PC-9 (cell line): ENCODE measurements around the gene TAS2R16.

Source experiments
- EZH2 ChIP-seq: fragments of 200-600 bp; sonication (generic); IDR thresholded peaks from 2 replicates; pipeline ENCODE4 v1.8.0; 2017; ENCODE audit warnings: antibody characterized with exemption, low read depth
- TF ChIP-seq, protein P1 (sequence below): fragments of 200-600 bp; sonication (generic); conservative IDR thresholded peaks from 2 replicates; pipeline ENCODE4 v1.6.1; 2017; ENCODE audit warnings: mixed run types, antibody characterized with exemption, mild to moderate bottlenecking, moderate library complexity

DNA sequence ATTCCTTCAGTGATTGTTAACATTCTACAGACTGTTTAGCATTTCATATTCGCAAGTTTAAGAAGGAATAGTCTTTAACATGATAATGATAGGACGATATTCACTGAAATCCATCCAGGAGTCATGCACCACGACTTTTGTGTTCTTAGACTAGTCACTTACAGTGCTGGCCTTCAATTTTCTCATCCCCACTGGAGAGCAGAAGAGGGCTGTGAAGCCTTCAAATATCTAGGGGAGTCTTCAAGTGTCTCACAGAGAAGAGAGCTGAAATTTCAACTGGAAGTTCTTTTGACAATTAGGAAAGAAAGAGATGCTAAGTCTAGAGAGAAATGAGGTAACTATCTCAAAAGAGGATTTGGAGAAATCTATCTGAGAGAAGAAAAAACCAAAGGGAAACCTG, 43.8 kb upstream of the TAS2R16 start:
- TF ChIP-seq EZH2 = no peak
- TF ChIP-seq, protein P1, sequence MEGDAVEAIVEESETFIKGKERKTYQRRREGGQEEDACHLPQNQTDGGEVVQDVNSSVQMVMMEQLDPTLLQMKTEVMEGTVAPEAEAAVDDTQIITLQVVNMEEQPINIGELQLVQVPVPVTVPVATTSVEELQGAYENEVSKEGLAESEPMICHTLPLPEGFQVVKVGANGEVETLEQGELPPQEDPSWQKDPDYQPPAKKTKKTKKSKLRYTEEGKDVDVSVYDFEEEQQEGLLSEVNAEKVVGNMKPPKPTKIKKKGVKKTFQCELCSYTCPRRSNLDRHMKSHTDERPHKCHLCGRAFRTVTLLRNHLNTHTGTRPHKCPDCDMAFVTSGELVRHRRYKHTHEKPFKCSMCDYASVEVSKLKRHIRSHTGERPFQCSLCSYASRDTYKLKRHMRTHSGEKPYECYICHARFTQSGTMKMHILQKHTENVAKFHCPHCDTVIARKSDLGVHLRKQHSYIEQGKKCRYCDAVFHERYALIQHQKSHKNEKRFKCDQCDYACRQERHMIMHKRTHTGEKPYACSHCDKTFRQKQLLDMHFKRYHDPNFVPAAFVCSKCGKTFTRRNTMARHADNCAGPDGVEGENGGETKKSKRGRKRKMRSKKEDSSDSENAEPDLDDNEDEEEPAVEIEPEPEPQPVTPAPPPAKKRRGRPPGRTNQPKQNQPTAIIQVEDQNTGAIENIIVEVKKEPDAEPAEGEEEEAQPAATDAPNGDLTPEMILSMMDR = no peak
